IgD-negative memory B cell (primary cell): ENCODE data around the gene PPARGC1A. TPM values are rescaled to one million over a fixed set of nuclear protein-coding genes. Genes with fewer than 3 reads are reported as not detected.

ENCODE experiments used
- H3K27ac Mint-ChIP-seq, 3 donors: one replicate each; pipeline ENCODE4 v1.8.0; 2020 to 2022; ENCODE audit warnings: mild to moderate bottlenecking in 3 of 3, mixed read lengths in 3 of 3, moderate library complexity in 1 of 3
- H3K27me3 Mint-ChIP-seq: one replicate; pipeline ENCODE4 v1.8.0; 2021; ENCODE audit warnings: mixed read lengths
- H3K36me3 Mint-ChIP-seq: one replicate; pipeline ENCODE4 v1.8.0; 2020; ENCODE audit warnings: mild to moderate bottlenecking, mixed read lengths
- H3K4me1 Mint-ChIP-seq, 3 donors: one replicate each; pipeline ENCODE4 v1.8.0; 2020 to 2022; ENCODE audit warnings: mixed read lengths in 3 of 3, mild to moderate bottlenecking in 1 of 3
- H3K4me3 Mint-ChIP-seq, 4 donors: one replicate each; pipeline ENCODE4 v1.8.0; 2020 to 2022; ENCODE audit warnings: mild to moderate bottlenecking in 4 of 4, mixed read lengths in 4 of 4, moderate library complexity in 3 of 4
- H3K9me3 Mint-ChIP-seq, 3 donors: one replicate each; pipeline ENCODE4 v1.8.0; 2020 to 2021; ENCODE audit warnings: mixed read lengths in 3 of 3, mild to moderate bottlenecking in 1 of 3
- polyA plus RNA-seq: library from polyadenylated mRNA; unstranded; fragments of 300-500 nt; fragmentation: Illumina TruSeq; gene quantifications from one replicate; pipeline ENCODE4 v1.2.3, GENCODE V29; 2021

Gene PPARGC1A
- polyA plus RNA-seq, 1 donor from 2014 or later: not detected

DNA sequence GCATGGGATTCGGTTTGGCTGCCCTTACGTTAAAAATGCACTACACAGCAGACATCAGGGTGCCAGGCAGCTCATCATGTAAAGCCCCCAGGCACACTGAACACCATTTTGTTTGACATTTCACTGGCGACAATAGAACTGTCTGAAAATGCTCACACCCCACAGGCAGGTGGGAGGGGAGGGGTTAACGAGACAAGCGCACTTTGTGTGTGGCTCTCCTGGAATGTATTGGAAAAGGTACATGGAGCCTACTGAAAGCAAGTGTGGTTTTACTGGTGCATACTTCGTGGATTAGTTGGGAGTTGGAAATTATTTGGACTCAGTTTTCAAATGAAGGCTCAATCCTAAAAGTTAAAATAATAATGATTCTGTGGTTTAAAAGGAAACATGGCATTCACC lies 31.6 kb upstream of the PPARGC1A start:
- Mint-ChIP-seq H3K27me3 (no peaks in the 10 kb centered on the region), H3K36me3 (no peaks in the 10 kb centered on the region), H3K4me1 (no peaks in the 10 kb centered on the region), H3K27ac (no peak overlapping the region), H3K4me3 (no peak overlapping the region), H3K9me3 (peaks cover 0 to 17% (median 0%) of the 10 kb centered on the region in 3 donors)

DNA sequence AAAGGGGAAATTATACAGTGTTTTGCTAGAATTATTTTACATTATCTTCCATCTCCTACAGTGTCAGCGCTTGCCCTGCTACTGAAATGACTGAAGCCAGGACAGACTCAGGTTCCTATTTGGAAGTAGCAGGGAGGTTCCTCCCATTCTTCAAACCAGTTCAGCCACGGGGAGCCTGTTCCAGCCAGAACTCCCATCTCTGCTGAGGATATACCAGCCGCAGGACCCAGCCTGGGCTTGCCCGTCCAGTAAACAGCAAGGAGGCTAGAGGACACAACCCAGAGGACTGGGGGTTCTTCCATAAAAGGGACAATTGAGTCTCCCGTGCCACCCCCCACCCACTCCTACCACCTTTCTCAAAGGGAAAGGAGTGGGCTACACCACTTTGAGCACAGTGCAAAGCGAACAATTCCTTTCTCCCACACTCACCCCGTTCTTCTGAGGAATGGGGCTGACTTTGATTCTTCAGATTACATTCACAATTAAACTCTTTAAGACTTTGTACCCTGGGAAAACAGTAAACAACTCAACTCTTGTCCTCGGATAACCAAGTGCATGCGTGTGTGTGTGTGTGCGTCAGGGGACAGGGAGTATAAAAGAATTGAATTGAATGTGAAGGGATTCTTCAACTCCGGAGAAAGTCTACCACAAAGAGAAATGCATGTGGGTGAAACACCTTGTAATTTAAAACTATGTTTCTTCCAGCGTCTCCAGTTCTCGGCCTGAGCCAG lies 31.0 kb upstream of the PPARGC1A start:
- H3K27ac Mint-ChIP-seq: no peak overlapping the region
- H3K9me3 Mint-ChIP-seq: peaks cover 0 to 17% (median 0%) of the 10 kb centered on the region in 3 donors
- H3K4me1 Mint-ChIP-seq: no peaks in the 10 kb centered on the region
- no peak overlapping the region for H3K4me3 Mint-ChIP-seq
- no peaks in the 10 kb centered on the region for H3K36me3 Mint-ChIP-seq
- no peaks in the 10 kb centered on the region for H3K27me3 Mint-ChIP-seq

DNA sequence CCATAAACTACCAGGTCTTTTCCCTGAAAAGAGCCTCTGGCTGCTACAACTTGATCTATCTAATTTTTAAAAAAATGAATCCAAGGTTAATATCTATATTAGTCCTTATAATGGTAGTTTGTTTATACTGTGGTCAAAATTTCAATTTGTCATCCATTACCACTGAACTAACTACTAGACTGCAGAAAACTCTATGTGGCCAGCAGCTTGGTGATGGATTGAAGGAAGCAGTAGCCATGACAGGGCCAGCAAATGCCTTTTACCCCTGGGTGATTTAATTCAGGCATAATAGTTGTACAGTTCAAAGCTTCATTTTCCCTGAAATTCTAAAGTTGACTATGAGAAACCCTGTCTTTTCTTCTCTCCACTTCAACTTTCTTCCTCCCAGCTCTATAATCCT lies 30.4 kb upstream of the PPARGC1A start:
- Mint-ChIP-seq H3K4me3 (no peak overlapping the region), H3K27me3 (no peaks in the 10 kb centered on the region), H3K27ac (no peak overlapping the region), H3K36me3 (no peaks in the 10 kb centered on the region), H3K9me3 (peaks cover 0 to 15% (median 0%) of the 10 kb centered on the region in 3 donors), H3K4me1 (no peaks in the 10 kb centered on the region)

DNA sequence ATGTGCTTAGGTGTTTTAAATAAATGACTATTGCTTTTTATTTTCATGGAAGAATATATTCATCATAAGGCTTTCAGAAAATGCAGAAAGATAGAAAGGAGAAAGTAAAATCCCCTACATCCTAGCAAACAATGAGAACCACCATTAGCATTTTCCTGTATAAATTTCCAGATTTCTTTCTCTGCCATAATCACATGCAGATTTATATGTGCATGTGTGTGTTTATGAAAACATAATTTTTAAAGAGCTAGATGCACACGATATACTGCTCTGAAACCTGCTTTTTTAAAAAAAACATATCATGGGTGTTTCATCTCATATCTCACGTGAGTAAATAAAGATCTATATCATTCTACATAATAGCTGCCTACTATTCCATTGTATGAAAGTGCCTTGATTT lies 26.4 kb upstream of the PPARGC1A start:
- Mint-ChIP-seq H3K4me3 (no peak overlapping the region), H3K4me1 (no peaks in the 10 kb centered on the region), H3K27ac (no peak overlapping the region), H3K36me3 (no peaks in the 10 kb centered on the region), H3K27me3 (no peaks in the 10 kb centered on the region), H3K9me3 (peaks cover 0 to 2% (median 0%) of the 10 kb centered on the region in 3 donors)

DNA sequence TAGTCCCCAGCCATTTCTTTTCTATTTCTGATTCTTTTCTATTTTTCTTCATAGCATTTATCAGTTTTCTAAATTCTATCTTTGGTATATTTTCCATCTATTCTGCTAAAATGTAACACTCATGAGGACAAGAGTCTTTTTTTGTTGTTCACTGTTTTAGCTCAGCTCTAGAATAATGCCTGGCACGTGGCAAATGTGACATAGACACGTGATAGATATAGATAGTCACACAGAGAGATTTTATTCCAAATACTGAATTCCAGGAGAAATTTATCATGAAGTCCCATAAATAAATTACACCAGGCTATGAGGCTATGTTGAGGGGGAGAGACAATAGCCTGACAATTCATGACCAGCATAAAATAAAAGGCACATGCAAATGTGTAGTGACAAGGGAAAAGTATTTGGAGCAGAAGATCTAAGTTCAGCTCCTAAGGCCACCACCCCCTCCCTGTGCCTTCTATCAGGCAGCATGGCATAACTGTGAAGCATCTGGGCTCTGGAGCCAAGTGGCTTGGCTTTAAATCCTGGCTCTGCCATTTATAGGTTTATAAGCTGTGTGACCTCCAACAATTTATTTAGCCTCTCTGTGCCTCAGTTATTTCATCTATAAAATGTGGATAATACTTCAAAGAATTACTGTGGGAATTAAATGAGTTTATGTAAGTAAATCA lies 25.7 kb upstream of the PPARGC1A start:
- H3K9me3 Mint-ChIP-seq: no peaks in the 10 kb centered on the region
- H3K4me3 Mint-ChIP-seq: no peak overlapping the region
- H3K27ac Mint-ChIP-seq: no peak overlapping the region
- no peaks in the 10 kb centered on the region for H3K27me3 Mint-ChIP-seq
- H3K4me1 Mint-ChIP-seq: no peaks in the 10 kb centered on the region
- H3K36me3 Mint-ChIP-seq: no peaks in the 10 kb centered on the region

DNA sequence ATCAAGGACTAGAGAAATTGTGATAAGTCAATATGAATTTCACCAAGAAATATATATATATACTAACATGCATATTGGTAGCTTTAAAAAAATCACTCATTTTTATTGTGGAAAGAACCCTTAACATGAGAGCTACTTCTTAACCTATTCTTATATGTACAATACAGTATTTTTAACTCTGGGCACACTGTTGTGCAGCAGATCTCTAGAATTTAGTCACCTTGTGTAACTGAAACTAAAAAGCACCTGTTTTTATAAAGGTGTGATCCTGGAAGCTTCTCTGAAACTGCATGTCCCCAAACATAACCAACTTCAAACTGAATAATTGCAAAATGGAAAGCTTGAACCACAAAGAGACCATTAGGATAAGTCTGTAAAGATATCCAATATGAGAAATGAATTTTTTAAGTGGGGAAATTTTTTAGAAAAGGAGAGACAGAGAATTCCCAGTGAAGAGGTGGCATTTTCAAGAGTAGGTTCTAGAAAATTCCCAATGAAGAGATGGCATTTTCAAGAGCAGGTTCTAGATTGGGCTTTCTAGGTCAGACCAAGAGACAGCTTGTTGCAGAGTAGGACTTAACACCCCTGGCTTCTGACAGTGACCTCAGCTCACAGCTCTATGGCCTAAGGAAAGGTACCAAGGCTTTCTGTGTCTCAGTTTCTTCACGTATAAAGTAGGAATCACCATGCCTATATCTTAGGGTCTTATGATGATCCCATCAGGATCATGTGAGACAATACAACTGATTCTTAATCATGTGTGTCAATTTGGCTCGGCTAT lies 22.0 kb upstream of the PPARGC1A start:
- H3K9me3 Mint-ChIP-seq: no peaks in the 10 kb centered on the region
- no peak overlapping the region for H3K4me3 Mint-ChIP-seq
- H3K27me3 Mint-ChIP-seq: no peaks in the 10 kb centered on the region
- no peaks in the 10 kb centered on the region for H3K4me1 Mint-ChIP-seq
- H3K27ac Mint-ChIP-seq: no peak overlapping the region
- no peaks in the 10 kb centered on the region for H3K36me3 Mint-ChIP-seq

DNA sequence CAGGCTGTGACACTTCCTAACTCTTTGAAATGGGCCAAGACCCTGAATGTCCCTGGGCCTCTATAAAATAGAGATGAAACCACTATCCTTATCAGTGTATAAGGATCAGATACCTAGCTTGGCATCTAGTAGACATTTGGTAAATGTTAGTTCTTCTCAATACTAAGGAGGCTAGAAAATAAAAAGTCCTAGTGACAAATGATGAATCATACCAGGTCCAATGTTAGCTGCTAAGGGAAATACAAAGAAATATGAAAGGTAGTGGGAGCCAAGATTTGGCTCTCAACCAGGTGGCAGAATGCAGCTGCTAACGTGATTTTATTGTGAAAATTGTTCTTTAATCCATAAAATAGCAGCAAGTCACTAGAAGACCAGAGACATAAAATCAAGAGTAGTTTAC lies 19.8 kb upstream of the PPARGC1A start:
- H3K4me3 Mint-ChIP-seq: no peak overlapping the region
- no peaks in the 10 kb centered on the region for H3K36me3 Mint-ChIP-seq
- no peaks in the 10 kb centered on the region for H3K4me1 Mint-ChIP-seq
- no peaks in the 10 kb centered on the region for H3K27me3 Mint-ChIP-seq
- H3K9me3 Mint-ChIP-seq: no peaks in the 10 kb centered on the region
- no peak overlapping the region for H3K27ac Mint-ChIP-seq

DNA sequence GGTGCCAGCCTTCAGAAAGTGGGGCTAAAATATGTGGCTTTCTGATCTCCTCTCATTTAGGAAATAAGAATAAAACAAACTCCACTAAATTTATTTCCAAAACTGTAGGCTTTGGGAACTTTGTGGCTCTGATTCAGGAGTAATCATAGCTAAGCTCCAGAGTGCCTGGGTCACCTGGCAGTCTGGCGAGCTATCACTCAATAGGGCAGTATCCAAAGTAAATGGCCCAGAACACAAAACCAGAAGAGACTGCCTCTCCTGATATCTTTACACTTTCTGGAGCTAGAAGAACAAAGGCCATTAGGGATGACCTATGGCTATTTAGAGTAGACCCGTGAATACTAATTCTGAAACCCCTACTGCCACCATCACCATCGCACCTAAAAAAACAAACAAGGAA lies 17.0 kb upstream of the PPARGC1A start:
- Mint-ChIP-seq H3K4me1 (no peaks in the 10 kb centered on the region), H3K4me3 (no peak overlapping the region), H3K36me3 (no peaks in the 10 kb centered on the region), H3K27me3 (no peaks in the 10 kb centered on the region), H3K27ac (no peak overlapping the region), H3K9me3 (no peaks in the 10 kb centered on the region)

DNA sequence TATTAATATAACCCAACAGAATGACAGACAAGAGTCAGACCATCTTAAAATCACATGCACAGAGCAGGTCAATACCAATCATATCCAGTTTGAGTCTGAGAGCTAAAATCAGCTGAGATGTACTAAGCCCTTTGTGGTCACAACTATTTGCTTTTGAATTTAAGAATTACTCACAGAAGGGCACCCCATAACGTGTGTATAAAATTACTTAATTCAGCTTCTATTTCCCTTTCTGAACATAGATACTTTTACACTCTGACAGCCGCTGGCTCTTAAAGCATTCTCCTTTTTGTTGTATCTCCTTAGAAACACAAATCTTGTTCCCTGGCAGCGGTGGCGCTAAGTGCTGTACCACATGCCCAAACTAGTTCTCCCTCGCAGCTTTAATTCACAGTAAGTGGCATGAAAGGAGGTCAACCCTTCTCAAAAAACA lies 14.8 kb upstream of the PPARGC1A start:
- Mint-ChIP-seq H3K36me3 (no peaks in the 10 kb centered on the region), H3K9me3 (no peaks in the 10 kb centered on the region), H3K4me1 (no peaks in the 10 kb centered on the region), H3K27me3 (no peaks in the 10 kb centered on the region), H3K4me3 (no peak overlapping the region), H3K27ac (no peak overlapping the region)

DNA sequence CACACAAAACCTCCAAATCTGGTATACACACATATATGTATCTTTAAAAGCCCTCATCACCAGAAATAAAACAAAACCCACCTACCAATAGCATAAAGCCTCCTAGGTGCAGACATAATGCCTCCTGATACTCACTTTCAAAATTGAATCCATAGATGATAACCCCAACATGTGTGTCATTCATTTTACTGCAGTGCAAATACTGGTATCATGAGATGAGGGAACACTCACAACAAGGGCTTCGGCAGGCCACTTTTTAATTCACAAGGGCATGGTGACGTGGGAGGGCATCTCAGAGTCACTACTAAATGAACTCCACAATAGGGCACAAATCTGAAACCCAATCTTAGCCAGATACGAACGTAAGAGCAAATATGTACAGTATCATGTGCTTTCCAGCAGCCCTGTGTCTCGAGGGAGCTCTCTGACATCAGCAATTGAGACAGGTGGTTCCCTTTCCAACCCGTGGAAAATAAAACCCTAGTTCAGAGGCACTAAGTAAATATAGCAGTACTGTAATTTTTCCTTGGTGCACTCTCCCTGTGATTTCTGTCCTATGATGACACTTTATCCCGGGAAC lies 14.1 kb upstream of the PPARGC1A start:
- H3K4me1 Mint-ChIP-seq: no peaks in the 10 kb centered on the region
- H3K27me3 Mint-ChIP-seq: no peaks in the 10 kb centered on the region
- no peak overlapping the region for H3K27ac Mint-ChIP-seq
- no peaks in the 10 kb centered on the region for H3K36me3 Mint-ChIP-seq
- no peaks in the 10 kb centered on the region for H3K9me3 Mint-ChIP-seq
- no peak overlapping the region for H3K4me3 Mint-ChIP-seq

DNA sequence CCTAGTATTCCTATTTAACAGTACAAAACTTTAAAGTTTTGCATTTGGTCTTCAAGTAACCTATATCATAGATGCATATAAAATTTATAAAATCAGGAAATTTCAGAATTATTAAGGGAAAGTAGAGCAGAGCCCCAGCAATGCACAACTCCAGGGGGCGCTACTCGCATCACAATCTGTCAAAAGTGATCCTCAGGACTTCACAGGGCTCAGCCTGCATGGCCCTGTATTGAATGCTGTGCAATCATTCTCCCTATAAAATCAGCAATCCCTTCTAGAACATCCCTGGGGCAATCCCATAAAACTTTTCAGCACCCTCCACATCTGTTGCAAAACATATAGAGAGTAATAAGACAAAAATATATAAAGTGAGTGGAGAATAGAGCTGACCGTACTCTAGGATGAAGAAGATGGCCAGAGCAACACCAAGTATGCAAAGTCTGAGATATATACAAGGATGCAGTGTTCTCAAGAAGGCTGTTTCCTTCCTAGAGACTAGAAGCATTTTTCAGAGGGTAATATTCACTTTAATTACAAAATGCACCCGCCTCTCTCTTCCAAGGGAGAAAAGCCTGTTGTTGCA lies 12.5 kb upstream of the PPARGC1A start:
- H3K27ac Mint-ChIP-seq: no peak overlapping the region
- H3K36me3 Mint-ChIP-seq: no peaks in the 10 kb centered on the region
- H3K4me3 Mint-ChIP-seq: no peak overlapping the region
- H3K4me1 Mint-ChIP-seq: no peaks in the 10 kb centered on the region
- no peaks in the 10 kb centered on the region for H3K27me3 Mint-ChIP-seq
- H3K9me3 Mint-ChIP-seq: no peaks in the 10 kb centered on the region

DNA sequence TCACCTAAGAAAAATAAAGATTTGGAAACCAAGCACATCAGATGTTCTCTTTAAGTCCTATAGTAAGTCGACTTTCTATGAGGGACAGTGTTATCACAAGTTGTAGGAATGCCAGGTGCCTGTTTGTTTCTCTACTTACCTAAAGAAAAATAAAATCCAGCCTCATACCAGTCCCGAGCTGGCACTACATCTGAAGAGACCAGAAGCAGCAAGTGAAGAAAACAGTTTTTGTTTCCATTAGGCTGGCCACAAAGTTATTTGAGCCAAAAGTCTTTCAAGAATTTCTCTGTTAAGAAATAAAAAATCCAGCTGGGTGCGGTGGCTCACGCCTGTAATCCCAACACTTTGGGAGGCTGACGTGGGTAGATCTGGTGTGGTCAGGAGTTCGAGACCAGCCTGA lies 10.8 kb upstream of the PPARGC1A start:
- Mint-ChIP-seq H3K27ac (no peak overlapping the region), H3K36me3 (no peaks in the 10 kb centered on the region), H3K4me1 (no peaks in the 10 kb centered on the region), H3K9me3 (no peaks in the 10 kb centered on the region), H3K27me3 (no peaks in the 10 kb centered on the region), H3K4me3 (no peak overlapping the region)

DNA sequence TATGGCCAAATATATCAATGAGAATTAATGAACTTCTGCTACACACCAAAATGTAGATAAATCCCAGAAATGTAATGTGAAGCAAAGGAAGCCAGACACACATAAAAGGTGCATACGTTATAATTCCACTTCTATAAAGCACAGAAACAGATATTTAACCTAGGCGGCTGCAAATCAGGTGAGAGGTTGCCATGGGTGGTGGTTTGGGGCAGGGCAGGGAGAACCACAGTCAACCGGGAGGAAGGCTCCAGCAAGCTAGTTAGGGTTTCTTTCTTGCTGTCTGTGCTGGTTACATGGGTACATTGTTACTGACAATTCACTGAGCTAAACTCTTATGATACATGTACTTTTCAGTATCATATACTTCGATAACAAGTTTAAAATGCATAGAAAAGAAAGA lies 9.7 kb upstream of the PPARGC1A start:
- Mint-ChIP-seq H3K9me3 (no peaks in the 10 kb centered on the region), H3K36me3 (no peaks in the 10 kb centered on the region), H3K27me3 (no peaks in the 10 kb centered on the region), H3K4me1 (no peaks in the 10 kb centered on the region), H3K27ac (no peak overlapping the region), H3K4me3 (peak overlapping the region in 1 of 4 donors; percentile 47)

DNA sequence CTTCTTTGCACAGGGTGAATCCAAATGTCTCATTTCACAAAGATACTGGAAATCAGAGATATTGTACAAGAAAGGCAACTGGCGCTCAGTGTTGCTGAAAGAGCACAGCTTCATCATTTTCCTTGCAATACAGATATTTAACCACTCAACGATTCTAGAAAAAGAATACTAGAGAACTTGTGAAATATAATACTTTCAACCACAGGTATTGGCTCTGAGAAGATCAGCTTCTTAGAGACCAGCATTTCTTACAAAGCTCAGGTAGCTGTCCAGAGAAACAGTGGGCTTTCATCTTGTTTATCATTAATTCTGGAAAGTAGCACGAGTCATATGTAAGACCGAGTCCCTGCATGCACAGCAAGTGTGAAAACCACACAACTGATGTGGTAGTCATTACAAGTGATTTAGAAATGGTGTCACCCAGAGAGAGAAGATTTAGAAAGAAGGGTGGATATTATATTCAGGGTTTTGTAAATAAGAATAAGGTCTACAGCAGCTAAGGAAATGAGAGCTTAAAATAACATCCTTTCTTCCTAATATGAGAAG lies 7.8 kb upstream of the PPARGC1A start:
- Mint-ChIP-seq H3K27ac (no peak overlapping the region), H3K27me3 (no peaks in the 10 kb centered on the region)

DNA sequence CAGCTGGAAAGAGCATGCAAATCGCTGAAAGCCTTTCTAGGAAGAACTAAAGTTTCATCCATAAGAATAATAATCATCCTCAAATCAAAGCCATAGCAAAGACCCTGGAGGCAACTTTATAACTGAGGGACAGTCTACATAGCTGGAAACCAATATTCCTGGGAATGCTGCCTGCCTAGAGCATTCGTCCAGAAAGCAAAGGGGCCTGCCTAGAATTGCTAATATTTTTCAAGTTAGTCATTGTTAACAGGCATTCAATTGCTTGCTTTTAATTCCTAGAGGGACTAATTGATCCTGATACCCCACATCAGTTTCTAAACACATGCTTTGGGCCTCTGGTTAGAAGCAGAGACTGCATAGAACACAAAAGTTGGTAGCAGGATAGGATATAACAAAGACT lies 4.2 kb upstream of the PPARGC1A start:
- no peaks in the 10 kb centered on the region for H3K36me3 Mint-ChIP-seq
- peaks cover 0 to 5% (median 3%) of the 10 kb centered on the region in 3 donors for H3K4me1 Mint-ChIP-seq
- H3K27ac Mint-ChIP-seq: no peak overlapping the region
- H3K27me3 Mint-ChIP-seq: no peaks in the 10 kb centered on the region
- peaks cover 0 to 5% (median 1%) of the 10 kb centered on the region in 3 donors for H3K9me3 Mint-ChIP-seq
- H3K4me3 Mint-ChIP-seq: no peak overlapping the region

More for the DNA sequence above, 7.8 kb upstream of the PPARGC1A start:
- Mint-ChIP-seq H3K4me3 (peak overlapping the region in 1 of 4 donors; percentile 29), H3K4me1 (no peaks in the 10 kb centered on the region), H3K36me3 (no peaks in the 10 kb centered on the region), H3K9me3 (peaks cover 0 to under 1% (median 0%) of the 10 kb centered on the region in 3 donors)
